Iris pigment epithelial cell (primary cell): Measurements from ENCODE around the gene ENO1.
"Not testable (repeated sequence)": the region's sequence is repeated elsewhere in the genome, so short reads cannot be mapped to it uniquely, and the experiment has no call there.

Source experiments
- DNase-seq: peaks from one replicate; pipeline ENCODE4 v3.0.0-alpha.2; 2011; ENCODE audit warnings: low read depth

ENO1 gene

DNA sequence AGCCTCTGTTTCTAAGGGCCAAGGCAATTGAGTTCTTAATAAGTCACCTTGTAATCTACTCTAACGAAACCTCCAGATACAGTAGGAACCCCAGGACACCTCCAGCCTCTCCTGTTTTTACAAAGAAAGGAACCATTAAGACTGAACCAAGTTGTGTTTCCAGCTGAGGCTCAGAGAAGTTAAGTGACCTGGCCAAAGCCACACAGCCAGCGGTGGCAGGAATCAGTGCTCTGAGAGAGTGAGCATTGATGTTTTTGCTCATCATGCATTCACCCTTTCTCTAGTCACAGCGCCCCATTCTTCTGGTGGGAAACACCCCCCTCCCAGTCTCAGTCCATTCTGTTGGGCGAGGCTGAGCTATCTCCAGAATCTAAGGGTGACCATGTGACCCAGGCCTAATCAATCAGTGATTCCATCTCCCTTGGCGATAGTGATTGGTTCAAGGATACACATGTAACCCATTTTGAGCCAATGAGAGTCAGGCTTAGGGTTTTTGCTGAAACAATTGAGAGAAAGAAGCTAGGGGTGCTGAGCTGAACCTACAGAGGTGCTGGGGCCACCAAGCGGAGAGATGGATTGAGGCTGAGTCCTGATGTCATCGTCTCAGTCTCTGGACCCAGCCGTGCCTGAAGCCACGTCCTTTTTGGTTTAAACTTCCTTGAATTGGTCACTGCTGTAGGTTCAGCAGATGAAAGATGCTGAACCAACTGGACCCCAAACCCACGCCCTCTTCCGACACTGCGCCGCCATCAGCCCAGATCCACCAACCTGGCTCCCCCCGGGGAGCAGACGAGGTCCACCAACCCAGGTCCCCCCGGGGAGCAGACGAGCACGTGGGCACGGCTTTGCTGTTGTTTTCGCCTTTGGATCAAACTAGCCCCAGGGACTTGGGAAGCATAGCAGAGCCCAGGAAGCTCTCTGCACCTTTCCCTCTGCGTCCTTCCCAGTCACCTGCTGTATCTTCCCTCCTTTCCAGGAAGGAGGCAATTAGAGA, 33.1 kb downstream of the ENO1 start:
- DNase-seq: no peak

DNA sequence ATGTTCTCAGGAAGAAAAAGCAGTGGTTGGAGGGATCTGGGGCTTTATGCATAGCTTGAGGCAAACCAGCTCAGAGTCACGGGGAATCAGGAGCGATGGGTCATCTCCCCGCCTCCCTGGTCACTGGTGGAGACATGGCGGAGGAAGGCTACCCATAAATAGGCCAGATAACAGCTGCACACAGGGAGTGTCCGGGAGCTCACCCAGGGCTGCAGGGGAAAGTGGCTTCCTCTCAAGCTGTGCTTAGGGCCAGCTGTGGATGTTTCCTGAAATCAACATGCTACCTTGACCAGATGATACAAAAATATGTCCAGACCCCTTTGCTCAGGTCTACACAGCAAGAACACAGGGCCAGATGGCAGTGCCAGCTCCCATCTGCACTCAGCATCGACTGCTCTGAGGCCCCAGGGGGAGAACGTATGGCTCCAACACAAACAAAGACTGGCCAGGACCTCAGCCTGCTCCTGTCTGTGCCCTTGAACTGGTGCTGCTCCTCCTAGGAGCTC, 33.9 kb downstream of the ENO1 start:
- no peak for DNase-seq

DNA sequence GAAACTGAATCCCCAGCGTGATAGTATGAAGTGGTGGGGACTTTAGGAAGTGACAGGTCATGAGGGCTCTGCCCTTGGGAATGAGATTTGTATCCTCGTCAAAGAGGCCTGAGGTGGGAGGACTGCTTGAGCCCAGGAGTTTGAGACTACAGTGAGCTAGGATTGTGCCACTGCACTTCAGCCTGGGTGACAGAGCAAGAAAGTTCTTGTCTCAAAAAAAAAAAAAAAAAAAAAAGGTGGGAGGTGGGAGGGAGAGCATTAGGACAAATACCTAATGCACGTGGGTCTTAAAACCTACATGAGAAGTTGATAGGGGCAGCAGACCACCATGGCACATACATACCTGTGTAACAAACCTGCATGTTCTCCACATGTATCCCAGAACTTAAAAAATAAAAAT, 37.1 kb downstream of the ENO1 start:
- DNase-seq: no peak

DNA sequence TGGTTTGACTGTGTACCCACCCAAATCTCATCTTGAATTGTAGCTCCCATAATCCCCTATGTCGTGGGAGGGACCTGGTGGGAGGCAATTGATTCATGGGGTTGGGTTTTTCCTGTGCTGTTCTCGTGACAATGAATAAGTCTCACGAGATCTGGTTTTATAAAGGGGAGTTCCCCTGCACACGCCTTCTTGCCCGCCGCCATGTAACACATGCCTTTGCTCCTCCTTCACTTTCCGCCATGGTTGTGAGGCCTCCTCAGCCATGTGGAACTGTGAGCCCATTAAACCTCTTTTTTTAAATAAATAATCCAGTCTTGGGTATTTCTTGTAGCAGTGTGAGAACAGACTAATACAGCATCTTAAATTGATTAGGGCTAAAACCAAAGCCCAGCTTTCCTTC, 38.5 kb downstream of the ENO1 start:
- DNase-seq: no peak

DNA sequence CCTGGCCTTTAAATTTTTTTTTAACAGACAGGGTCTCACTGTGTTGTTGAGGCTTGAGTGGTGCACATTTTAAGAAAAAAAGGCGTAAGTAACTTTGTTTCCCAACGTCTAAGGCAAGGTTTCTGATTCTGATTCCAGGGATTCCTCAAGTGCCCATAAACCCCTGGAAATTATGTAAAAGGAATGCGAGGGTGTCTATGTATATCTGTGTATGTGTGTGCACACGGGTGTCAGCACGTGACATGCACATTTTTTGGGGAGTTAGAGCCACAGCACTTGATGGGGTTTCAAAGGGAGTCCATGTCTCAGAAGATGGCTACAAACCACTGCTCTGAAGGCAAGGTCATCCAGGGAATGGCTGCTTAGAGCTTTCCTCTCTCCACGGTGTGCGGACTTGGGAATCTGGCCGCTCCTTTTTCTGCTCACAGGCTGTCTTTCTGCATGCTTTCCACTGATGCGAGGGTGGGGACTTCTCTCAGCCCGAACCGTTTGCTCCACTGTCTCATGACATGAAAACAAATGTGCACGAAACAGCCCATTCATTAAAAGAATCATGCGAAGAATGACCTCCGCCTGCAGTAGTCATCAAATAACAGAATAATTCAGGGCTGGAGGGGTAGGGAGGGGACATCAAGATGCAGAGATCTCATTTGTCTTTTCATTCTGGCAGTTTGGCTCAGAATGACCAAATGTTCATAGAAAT, 42.4 kb downstream of the ENO1 start:
- no peak for DNase-seq

DNA sequence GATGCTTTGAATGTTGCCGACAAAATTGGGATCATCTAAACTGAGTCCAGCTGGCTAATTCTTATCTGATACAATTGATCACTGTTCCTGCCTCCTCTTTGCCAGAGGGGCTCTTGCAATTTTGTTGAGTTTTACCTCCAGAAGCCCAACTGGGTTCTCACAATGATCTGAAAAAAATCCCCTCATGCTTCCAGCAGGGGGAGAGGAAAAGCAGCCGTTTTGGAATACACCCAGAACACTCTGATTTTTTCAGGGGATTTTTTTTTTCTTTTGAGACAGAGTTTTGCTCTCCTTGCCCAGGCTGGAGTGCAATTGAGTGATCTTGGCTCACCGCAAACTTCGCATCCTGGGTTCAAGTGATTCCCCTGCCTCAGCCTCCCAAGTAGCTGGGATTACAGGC, 47.1 kb downstream of the ENO1 start:
- DNase-seq: no peak

DNA sequence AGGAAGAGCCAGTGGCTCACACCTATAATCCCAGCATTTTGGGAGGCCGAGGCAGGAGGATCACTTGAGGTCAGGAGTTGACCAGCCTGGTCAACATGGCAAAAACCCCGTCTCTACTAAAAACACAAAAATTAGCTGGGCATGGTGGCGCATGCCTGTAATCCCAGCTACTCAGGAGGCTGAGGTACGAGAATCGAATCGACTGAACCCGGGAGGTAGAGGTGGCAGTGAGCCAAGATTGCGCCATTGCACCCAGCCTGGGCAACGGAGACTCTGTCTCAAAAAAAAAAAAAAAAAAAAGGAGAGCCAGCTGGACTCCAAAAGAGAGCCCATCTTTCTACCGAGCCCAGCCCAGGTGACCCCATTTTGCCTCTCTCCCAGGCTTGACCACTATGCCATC, 47.8 kb downstream of the ENO1 start:
- not testable (repeated sequence) for DNase-seq

DNA sequence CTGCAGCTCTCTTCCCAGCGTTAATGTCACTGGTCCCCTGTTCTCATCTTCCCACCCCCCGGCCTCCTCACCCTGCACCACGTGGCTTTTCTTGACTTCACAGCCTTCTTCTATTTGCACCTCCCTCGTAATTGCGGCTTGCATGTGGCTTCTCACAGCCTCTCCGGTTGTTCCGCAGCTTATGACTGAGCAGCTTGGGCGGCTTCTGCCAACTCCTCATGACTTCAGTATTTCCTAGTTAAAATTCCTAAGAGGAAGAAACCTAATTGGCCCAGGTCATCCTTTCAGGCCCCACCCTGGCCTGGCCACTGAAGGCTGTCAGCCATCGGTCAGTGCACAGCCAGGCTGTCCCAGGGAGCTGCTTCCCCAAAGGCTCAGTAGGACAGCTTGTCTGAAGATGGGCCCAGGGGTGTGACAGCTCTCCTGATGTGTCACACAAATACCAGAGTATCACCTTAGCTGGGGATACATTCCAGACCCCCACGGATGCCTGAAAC, 52.5 kb downstream of the ENO1 start:
- DNase-seq: peak; percentile 57

DNA sequence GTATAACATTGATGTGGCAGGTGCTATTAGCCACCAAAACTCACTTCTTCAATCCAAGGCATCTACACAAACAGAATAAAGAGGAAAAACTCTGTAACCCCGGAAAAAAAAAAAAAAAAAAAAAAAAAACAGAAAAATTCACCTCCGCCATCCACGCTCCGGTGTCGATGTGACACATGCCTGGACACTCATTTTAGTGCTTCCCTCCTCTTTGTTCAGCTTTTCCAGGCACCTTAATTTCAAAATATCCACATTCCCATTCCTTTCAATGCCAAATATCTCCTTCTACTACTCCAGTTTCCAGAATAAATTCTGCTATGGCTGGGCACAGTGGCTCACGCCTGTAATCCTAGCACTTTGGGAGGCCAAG, 55.2 kb downstream of the ENO1 start:
- no peak for DNase-seq

DNA sequence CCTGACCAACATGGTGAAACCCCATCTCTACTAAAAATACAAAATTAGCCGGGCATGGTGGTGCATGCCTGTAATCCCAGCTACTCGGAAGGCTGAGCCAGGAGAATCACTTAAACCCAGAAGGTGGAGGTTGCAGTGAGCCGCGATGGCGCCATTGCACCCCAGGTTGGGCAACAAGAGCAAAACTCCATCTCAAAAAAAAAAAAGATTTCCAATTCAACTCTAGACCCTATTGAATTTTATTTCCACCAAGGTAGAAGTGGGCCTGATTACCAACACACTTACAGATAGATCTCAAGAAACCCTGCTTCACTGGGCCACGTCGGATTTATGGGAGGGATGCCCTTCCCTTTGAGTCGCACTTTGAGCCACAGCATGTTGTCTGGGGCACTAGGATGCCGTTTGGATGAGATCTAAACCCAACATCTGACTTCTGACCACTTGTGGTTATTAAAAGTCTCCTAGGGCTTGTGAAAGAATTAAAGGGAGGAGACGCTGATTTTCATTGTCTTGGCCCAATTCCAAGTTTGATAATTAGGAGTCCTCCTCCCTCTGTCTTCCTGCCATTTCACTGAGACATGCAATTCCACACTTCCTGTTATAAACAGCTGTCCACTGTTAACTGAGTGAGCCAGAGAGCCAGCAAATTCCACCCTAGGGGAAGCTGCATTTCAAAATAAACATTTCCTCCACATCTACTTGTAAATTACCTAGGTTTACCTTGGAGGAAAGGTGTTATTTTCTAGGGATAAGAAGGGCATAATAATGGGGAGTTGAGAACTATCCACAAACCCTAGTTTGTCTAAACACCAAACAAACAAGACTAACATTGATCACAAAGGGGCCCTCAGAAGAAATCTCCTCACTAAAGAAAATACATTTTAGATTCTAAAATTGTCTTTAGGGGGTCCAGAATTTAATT, 55.9 kb downstream of the ENO1 start:
- DNase-seq: peak; percentile 82

DNA sequence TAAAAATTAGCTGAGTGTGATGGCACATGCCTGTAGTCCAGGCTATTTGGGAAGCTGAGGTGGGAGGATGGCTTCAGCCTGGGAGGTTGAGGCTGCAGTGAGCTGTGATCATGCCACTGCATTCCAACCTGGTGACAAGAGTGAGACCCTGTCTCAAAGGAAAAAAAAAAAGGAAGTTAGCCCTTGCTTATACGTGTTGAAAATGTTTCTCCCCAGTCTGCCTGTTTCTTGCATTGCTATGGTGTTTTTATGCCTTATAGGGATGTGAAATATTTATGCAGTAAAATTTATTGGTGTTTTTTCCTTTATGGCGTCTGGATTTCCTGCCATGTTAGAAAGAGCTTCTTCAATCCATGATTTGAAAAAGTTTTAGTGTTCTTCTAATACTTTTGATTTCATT, 57.4 kb downstream of the ENO1 start:
- DNase-seq: no peak

DNA sequence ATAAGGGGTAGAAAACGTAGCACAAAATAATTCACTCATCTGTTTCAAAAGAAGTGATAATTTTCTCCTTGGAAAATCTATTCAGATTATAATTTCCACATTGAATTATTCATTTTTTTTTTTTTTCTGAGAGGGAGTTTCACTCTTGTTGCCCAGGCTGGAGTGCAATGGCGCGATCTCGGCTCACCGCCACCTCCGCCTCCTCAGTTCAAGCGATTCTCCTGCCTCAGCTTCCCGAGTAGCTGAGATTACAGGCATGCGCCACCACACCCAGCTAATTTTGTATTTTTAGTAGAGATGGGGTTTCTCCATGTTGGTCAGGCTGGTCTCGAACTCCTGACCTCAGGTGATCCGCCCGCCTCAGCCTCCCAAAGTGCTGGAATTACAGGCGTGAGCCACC, 59.7 kb downstream of the ENO1 start:
- not testable (repeated sequence) for DNase-seq

DNA sequence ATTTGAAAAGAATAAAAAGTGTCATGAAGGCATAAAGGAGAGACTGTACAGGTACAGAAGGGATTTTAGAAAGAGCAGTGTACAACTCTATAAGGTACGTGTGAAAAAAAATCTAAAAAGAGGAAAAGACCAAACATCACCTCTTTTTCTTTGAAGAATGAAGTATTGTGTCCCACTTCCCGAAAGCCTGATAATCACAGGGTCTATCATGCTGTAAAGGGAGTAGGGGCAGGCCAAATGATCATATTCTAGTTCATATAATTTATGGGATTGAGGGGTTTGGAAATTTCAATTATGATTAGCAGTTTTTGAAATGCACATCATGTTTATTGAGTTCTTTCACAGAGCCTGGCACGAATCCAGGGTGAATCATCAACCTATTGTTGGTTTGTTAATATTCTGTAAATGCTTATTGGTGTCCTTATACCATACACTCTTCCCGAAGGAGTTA, 60.1 kb downstream of the ENO1 start:
- peak; percentile 90 for DNase-seq

DNA sequence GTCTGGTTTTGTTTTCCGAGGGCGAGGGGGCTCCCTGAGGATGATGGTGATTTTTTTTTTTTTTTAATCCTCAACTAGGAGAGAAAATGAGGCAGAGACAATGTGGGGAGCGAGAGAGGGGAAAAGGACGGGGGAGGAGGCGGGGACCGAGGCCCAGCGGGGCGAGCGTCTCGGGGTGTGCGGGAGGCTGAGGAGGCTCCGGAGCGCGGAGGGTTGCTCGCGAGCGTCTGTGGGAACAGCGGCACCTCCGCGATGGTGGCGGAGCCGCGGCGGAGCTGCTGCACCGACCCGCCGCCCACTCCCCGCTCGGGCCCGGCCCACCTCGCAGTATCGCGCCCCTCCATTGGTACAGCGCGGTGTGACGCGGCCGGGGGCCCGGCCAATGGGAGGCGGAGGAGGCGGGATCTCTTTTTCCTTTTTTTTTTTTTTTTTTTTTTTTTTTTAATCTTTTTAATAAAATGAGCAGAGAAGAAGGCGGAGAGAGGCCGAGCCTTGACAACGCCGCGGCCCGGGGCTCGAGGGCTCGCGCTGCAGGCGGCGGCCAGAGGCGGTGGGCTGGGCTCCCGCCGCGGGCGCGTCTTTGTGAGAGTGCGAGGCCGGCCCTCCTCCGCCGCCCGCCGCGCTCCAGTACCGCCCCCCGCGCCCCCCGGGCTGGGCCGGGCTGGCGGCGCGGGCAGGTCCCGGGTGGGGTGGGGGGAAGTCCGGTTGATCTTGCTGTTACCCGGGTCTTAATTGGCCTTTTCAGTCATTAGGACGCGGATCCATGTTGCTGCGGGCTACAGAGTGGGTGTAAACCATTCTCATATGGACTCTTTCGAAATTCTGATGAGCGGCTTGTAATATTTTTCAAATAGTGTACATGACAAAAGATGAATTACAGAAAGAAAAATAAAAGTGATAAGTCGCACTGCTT, 60.8 kb downstream of the ENO1 start, which contains the start of gene RERE:
Gene RERE, minus strand, starts transcription at position 229 of the 913 bp plus-strand sequence.
- peak; percentile 92 for DNase-seq

DNA sequence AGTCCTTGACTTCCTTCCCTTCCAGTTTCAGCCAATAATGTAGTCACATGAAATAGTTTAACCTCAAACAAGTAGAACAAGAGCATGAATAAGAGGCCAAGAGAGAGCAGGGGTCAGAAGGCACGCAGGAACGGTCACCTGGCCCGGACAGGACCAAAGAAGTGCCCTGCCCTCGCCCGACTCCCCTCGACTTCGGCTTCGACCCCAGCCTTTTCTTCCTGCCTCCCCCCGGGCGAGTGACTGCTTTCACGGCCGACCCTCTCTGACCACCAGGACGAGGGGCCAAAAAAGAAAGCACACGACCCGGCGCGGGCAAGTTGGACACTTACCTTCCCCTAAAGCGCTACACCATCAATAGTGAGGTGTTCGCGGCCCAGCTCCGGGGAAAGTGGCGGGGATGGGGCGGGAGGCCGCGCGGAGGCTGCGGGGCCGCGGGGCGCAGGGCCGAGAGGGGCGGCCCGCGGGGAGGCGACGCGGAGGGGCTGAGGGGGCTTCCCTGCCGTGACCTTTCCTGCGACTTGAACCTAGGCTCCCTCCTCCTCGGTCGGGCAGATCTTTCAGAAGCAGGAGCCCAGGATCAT, 61.6 kb downstream of the ENO1 start:
- peak; percentile 42 for DNase-seq

DNA sequence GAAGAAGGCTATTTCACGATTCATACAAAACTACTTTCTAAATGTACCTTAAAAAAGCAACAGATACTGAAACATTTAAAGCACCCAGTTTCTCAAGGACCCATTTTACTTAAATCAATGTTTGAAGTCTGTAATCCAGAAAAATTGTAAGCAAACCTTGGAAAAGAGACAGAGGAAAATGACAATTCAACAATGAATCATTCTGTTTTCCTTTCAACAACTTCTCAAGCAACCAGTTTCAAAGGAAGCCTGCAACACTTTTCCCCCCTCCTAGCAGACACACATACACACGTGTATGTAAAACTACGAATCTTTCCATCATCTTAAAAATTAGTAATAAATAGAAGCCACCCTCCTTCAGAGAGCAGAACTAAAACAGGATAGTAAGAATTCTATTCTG, 62.2 kb downstream of the ENO1 start:
- peak; percentile 78 for DNase-seq

DNA sequence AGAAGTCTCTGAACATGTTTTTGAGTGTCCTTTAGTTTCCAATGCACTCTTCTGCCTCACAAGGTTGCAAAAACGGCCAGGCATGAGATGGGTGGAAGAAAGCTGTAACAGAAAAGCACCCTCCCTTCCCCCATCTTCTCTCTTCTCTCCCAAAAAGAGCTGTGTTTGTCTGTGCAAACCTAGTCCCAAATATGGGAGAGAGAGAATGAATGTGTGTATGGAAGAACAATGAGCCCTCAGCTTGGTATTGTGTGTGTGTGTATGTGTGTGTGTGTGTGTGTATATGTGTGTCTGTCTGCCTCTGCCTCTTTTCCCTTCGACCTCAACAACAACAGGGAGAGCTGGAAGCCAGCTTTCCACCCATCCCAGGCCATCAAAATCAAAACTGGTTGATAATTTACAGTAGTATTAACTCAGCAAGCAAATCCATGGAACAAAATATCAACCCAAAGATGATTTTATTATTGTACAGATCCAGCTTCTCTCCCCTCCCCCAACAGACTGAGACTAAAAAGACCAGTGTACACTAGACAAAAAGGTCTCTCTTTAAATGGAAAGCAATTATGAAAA, 62.8 kb downstream of the ENO1 start:
- no peak for DNase-seq

DNA sequence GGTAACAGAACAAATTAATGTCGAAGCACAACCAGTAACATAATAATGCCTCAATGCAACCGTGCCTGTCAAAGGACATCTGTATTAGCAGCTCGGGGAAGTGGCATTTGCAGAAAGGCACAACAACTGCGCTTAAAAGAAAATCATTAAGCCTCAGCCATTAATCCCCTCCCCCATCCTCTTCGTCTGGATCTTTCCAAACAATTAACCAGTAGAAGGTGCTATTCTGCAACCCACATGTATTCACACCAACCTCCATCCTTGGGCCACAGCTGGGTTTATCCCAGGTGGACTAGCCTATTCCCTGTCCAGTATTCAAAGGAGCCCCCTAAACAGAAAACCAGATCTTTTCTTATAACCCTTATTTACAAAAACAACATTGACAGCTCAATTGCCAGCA, 63.6 kb downstream of the ENO1 start:
- no peak for DNase-seq

DNA sequence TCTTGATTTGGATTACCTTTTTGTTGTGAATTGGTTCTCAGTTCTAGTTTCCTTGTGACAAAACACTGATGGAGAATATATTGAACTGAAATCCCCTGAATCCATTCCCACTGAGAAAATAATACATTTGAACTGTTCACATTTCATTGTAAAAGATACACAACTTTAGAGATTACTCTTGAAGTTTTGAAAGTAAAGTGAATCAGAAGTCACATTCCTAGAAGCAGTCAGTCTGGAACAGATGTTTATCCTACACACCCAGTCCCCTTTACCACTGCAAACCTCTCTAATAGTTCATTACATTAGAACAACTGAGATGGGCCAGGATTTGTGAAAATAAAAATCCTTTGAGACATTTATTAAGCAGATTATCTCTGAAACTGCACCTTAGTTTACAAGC, 64.5 kb downstream of the ENO1 start:
- DNase-seq: peak; percentile 42
